ENCODE data around the gene ZNF646.

The ZNF646 gene

DNA sequence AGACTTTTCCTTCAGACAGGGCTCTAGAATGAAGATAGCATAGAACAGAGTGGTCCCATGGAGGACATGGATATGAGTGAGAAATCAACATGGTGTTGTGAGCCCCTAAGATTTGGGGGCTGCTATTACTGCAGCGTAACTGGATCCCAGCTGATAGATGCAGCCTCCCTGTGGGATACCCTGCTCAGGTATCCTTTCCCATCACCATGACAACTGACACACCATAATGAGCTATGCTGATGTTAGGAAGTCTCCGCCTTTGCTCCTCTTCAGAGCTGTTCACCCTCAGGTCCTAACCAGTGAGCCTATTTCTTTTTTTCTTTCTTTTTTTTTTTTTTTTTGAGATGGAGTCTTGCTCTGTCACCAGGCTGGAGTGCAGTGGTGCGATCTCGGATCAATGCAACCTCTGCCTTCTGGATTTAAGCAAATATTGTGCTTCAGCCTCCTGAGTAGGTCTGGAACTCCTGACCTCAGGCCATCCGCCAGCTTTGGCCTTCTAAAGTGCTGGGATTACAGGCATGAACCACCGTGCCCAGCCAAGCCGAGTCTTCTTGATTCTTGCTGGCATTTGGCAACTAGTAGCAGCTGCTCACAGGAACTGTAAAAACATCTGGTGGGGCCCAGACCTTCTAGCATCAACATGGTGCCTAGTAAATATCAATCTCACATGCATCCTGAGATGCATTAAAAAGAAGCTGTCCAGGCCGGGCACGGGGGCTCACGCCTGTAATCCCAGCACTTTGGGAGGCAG lies 23.8 kb upstream of the ZNF646 start:
- Mint-ChIP-seq H3K4me3 (no peak overlapping the region), H3K27me3 (no peaks in the 10 kb centered on the region), H3K4me1 (peaks cover 0 to 4% of the 10 kb centered on the region in 2 donors), H3K9me3 (no peaks in the 10 kb centered on the region), H3K27ac (no peak overlapping the region), H3K36me3 (no peaks in the 10 kb centered on the region)
- DNase-seq: no peak
- ATAC-seq (replicated peaks): no peak

DNA sequence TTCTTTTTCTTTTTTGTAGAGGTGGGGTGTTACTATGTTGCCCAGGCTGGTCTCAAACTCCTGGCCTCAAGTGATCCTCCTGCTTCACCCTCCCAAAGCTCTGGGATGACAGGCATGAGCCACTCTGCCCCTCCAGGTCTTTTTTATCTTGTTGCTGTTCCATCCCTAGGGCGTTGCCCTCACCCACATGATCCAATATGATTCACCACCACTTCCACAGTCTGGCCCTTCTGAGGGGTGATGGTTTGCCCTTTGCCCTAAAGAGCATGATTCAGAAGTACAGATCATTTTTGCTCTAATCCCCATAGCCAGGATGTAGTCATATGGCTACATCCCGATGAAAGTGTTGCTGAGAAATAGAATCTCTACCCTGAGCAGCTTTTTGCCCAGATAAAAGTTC lies 22.1 kb upstream of the ZNF646 start:
- ATAC-seq (replicated peaks): peak; percentile 36 to 42
- H3K27ac Mint-ChIP-seq: no peak overlapping the region
- H3K4me1 Mint-ChIP-seq: peaks cover 0 to 4% of the 10 kb centered on the region in 2 donors

DNA sequence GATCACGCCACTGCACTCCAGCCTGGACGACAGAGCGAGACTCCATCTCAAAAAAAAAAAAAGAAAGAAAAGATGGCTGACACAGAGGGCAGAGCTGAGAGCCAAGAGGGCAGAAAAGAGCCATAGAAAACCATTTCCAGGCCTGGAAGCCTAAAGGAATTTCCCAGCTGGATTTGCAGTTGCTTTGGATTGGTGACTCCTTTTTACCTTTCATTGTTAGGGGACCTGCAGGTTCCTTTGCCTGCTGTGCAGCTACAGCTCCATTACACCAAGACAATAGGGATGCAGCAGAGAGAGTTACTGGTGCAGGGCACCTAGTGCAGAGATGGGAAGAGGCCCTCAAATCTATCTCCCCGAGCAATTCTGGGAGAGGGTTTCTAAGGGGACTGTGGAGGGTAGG lies 18.6 kb upstream of the ZNF646 start:
- DNase-seq (no peak), ATAC-seq (replicated peaks) (no peak)
- H3K36me3 Mint-ChIP-seq: peaks cover 11 to 26% of the 10 kb centered on the region in 2 donors
- H3K27me3 Mint-ChIP-seq: no peaks in the 10 kb centered on the region
- H3K4me3 Mint-ChIP-seq: no peak overlapping the region
- peaks cover 0 to 1% of the 10 kb centered on the region in 2 donors for H3K4me1 Mint-ChIP-seq
- no peaks in the 10 kb centered on the region for H3K9me3 Mint-ChIP-seq
- H3K27ac Mint-ChIP-seq: no peak overlapping the region

More for the DNA sequence above, 22.1 kb upstream of the ZNF646 start:
- DNase-seq: no peak
- Mint-ChIP-seq H3K4me3 (no peak overlapping the region), H3K27me3 (no peaks in the 10 kb centered on the region), H3K36me3 (peaks cover 4 to 13% of the 10 kb centered on the region in 2 donors), H3K9me3 (no peaks in the 10 kb centered on the region)

- DNase-seq: no peak
- peaks cover 13 to 27% of the 10 kb centered on the region in 2 donors for H3K4me1 Mint-ChIP-seq
- peaks cover 41 to 60% of the 10 kb centered on the region in 2 donors for H3K36me3 Mint-ChIP-seq
- H3K27me3 Mint-ChIP-seq: no peaks in the 10 kb centered on the region
- no peak overlapping the region for H3K27ac Mint-ChIP-seq
- H3K4me3 Mint-ChIP-seq: no peak overlapping the region
- H3K9me3 Mint-ChIP-seq: no peaks in the 10 kb centered on the region
- no peak for ATAC-seq (replicated peaks)
Observed at GRCh38 chr16:31061126-31061812, 13.0 kb upstream of the ZNF646 start.

DNA sequence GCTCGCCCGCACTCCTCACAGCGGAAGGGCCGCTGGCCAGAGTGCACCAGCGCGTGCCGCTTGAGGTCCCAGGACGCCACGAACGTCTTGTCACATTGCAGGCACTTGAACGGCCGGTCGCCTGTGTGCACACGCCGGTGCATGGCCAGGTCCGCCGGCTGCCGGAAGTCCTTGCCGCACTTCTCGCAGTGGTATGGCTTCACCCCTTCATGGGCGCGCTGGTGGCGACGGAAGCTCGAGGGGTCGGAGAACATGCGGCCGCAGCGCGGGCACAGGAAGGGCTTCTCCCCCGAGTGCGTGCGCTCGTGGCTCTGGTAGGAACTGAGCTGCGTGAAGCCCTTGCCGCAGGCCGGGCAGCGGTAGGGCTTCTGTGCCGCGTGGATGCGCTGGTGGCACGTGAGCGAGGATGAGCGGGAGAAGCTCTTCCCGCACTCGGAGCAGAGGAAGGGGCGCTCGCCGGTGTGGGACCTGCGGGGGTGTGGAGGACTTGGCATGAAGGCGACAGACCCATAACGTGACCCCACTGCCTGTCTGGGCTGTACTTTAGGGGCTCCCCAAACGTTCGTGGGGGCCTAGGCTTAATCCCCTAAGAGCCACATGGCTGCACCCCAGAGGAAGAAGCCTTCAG lies 12.3 kb upstream of the ZNF646 start:
- Mint-ChIP-seq H3K27me3 (no peaks in the 10 kb centered on the region), H3K4me3 (no peak overlapping the region), H3K27ac (no peak overlapping the region), H3K4me1 (peaks cover 14 to 29% of the 10 kb centered on the region in 2 donors), H3K9me3 (no peaks in the 10 kb centered on the region), H3K36me3 (peaks cover 44 to 56% of the 10 kb centered on the region in 2 donors)
- ATAC-seq (replicated peaks) (no peak), DNase-seq (no peak)

GRCh38 chr16:31063495-31063842 lies 10.8 kb upstream of the ZNF646 start:
- ATAC-seq (replicated peaks) (no peak), DNase-seq (no peak)
- H3K27ac Mint-ChIP-seq: no peak overlapping the region
- H3K9me3 Mint-ChIP-seq: no peaks in the 10 kb centered on the region
- H3K27me3 Mint-ChIP-seq: no peaks in the 10 kb centered on the region
- peaks cover 17 to 36% of the 10 kb centered on the region in 2 donors for H3K4me1 Mint-ChIP-seq
- H3K4me3 Mint-ChIP-seq: no peak overlapping the region
- peaks cover 42 to 54% of the 10 kb centered on the region in 2 donors for H3K36me3 Mint-ChIP-seq

DNA sequence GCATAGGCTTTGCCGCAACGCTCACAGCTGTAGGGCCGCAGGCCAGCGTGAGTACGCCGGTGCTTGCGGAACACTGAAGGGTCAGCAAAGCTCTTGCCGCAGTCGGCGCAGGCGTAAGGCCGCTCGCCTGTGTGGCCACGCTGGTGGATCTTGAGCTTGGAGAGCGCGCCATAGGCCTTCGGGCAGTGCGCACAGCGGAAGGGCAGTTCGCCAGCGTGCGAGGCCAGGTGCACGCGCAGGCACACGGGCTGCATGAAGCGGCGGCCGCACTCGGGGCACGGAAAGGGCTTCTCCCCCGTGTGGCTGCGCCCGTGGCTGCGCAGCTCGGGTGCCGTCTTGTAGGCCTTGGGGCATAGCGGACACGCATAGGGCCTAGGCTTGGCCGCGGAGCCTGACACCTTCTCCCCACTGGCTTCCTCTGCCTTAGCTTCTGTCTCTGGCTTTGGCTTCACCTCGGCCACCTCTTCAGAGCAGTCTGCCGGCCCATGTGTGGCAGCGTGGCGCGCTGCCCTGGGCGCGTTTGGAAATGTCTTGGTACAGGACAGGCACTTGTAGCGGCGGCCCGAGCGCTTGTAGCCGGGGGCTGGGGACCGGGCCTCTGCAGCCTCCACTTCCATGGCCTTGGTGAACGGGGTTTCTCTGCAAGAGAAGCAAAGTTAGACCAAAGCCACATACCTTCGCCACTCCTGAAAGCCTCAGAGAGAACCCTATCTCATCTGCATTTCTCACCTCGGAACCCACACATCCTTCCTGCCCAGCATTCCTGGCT lies 10.2 kb upstream of the ZNF646 start:
- no peak overlapping the region for H3K27ac Mint-ChIP-seq
- ATAC-seq (replicated peaks) (no peak), DNase-seq (no peak)
- peaks cover 18 to 41% of the 10 kb centered on the region in 2 donors for H3K4me1 Mint-ChIP-seq
- peaks cover 42 to 54% of the 10 kb centered on the region in 2 donors for H3K36me3 Mint-ChIP-seq
- no peak overlapping the region for H3K4me3 Mint-ChIP-seq
- no peaks in the 10 kb centered on the region for H3K27me3 Mint-ChIP-seq
- H3K9me3 Mint-ChIP-seq: no peaks in the 10 kb centered on the region

- H3K36me3 Mint-ChIP-seq: peaks cover 41 to 58% of the 10 kb centered on the region in 2 donors
- H3K4me1 Mint-ChIP-seq: peaks cover 23 to 48% of the 10 kb centered on the region in 2 donors
- peak overlapping the region; percentile 79 for H3K27ac Mint-ChIP-seq
- H3K27me3 Mint-ChIP-seq: no peaks in the 10 kb centered on the region
- no peak overlapping the region for H3K4me3 Mint-ChIP-seq
- ATAC-seq (replicated peaks) (no peak), DNase-seq (no peak)
- no peaks in the 10 kb centered on the region for H3K9me3 Mint-ChIP-seq
Observed at GRCh38 chr16:31064882-31065461, 9.2 kb upstream of the ZNF646 start.

DNA sequence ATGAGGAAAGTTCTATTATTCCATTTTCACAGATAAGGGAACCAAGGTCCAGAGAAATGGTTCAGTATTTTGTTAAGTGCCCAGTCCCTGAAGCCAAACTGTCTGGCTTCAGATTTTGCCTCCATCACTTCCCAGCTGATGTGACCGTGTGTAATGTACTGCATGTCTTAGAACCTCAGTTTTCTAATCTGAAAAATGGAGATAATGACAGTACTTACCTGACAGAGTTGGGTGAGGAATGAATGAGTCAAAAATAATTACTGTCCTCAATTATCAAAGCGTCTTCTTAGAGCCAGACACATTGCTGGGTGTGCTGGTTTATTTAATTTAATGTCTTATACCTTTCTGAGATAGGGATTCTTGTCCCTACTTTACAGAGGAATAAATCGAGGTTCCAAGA lies 6.9 kb upstream of the ZNF646 start:
- H3K4me1 Mint-ChIP-seq: peaks cover 28 to 57% of the 10 kb centered on the region in 2 donors
- DNase-seq (no peak), ATAC-seq (replicated peaks) (no peak)
- H3K36me3 Mint-ChIP-seq: peaks cover 29 to 39% of the 10 kb centered on the region in 2 donors
- H3K9me3 Mint-ChIP-seq: no peaks in the 10 kb centered on the region
- no peak overlapping the region for H3K27ac Mint-ChIP-seq
- no peak overlapping the region for H3K4me3 Mint-ChIP-seq
- H3K27me3 Mint-ChIP-seq: no peaks in the 10 kb centered on the region

DNA sequence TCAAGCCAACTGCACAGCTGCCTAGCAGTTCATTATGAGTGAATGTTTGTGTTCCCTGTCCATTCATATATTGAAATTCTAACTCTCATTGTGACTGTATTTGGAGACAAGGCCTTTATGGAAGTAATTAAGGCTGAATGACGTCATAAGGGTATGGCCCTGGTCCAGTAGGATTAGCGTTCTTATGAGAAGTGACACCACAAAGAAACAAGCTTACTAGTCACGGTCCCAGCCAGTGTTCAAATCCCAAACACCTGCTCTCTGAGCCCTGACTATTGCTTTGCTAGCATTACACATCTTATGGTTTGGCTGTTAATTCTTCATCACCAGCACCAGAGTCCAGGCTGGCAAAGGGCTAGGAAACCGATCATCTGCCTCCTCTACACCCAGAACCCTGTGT lies 2.4 kb upstream of the ZNF646 start:
- no peaks in the 10 kb centered on the region for H3K27me3 Mint-ChIP-seq
- H3K9me3 Mint-ChIP-seq: no peaks in the 10 kb centered on the region
- DNase-seq (no peak), ATAC-seq (replicated peaks) (no peak)
- H3K4me1 Mint-ChIP-seq: peaks cover 27 to 52% of the 10 kb centered on the region in 2 donors
- peak overlapping the region; percentile 98 for H3K27ac Mint-ChIP-seq
- peaks cover 9 to 22% of the 10 kb centered on the region in 2 donors for H3K36me3 Mint-ChIP-seq
- H3K4me3 Mint-ChIP-seq: peak overlapping the region; percentile 91 to 98

DNA sequence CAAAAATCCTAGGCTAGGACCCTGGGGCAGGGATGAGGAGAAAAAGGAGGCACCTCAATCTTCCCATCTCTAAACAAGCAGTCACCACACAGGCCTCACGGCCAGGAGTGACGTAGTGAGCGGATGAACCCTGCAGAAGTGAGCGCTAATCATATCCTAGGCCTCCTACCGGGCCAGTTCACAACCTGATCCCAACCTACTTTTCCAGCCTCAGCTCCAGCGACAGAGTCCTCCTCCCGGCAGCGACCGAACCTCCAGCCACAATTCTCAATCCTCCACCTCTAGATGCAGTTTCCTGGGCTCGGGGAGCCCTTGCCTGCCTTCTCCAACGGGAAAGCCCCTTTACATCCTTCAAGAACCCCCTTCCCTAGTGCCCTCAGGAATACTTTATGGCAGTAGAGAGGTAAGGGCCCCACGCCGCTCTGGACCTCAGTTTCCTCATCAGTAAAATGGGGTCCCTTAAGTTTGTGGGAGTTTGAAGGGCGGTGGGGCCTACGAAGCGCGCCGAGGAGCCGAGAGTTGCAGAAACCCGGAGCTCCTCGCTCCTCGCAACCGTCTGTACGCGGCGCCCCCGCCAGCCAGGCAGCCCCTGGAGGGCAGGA lies 1.6 kb upstream of the ZNF646 start:
- Mint-ChIP-seq H3K4me3 (peak overlapping the region; percentile 91 to 98), H3K9me3 (no peaks in the 10 kb centered on the region), H3K36me3 (peaks cover 10 to 26% of the 10 kb centered on the region in 2 donors), H3K4me1 (peaks cover 28 to 51% of the 10 kb centered on the region in 2 donors), H3K27me3 (no peaks in the 10 kb centered on the region), H3K27ac (peak overlapping the region; percentile 98)
- ATAC-seq (replicated peaks) (peak in 1 of 2 donors; percentile 0), DNase-seq (no peak)

GRCh38 chr16:31073142-31073969 lies 866 bp upstream of the ZNF646 start:
- H3K9me3 Mint-ChIP-seq: no peaks in the 10 kb centered on the region
- H3K27me3 Mint-ChIP-seq: no peaks in the 10 kb centered on the region
- H3K4me3 Mint-ChIP-seq: peak overlapping the region; percentile 91 to 98
- H3K27ac Mint-ChIP-seq: peak overlapping the region; percentile 98
- peaks cover 14 to 29% of the 10 kb centered on the region in 2 donors for H3K36me3 Mint-ChIP-seq
- ATAC-seq (replicated peaks): peak; percentile 71 to 74
- peaks cover 30 to 46% of the 10 kb centered on the region in 2 donors for H3K4me1 Mint-ChIP-seq
- peak; percentile 82 for DNase-seq

DNA sequence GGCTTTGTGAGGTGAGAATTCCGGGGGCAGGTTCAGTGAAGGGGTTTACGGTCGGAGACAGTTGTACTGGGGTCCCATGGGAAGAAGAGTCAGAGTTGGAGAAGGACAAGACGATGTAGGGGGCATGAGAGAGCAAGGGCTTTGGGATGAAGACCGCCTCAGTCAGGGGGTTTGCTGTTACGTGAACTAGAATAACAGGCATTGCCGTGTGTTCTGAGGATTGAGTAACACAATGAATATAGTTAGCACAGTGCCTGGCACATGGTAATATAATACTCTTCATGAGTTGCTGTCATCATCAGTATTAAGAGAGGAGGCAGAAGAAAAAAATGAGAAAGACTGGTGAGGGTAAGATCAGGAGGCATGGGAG lies 577 bp downstream of the ZNF646 start:
- H3K4me3 Mint-ChIP-seq: peak overlapping the region; percentile 91 to 95
- H3K36me3 Mint-ChIP-seq: peaks cover 14 to 39% of the 10 kb centered on the region in 2 donors
- H3K4me1 Mint-ChIP-seq: peaks cover 31 to 34% of the 10 kb centered on the region in 2 donors
- ATAC-seq (replicated peaks) (no peak), DNase-seq (no peak)
- H3K9me3 Mint-ChIP-seq: no peaks in the 10 kb centered on the region
- no peaks in the 10 kb centered on the region for H3K27me3 Mint-ChIP-seq
- peak overlapping the region; percentile 97 for H3K27ac Mint-ChIP-seq
